Breast epithelium (tissue), 4 donors: ENCODE data around the gene KREMEN1. TPM values are rescaled to one million over a fixed set of nuclear protein-coding genes. Genes with fewer than 3 reads are reported as not detected.

Experiments
- DNase-seq, 2 donors: peaks; one replicate each; pipeline ENCODE4 v3.0.0-alpha.2; 2019; ENCODE audit warnings: low spot score in 2 of 2
- H3K27ac ChIP-seq, 2 donors: fragments of 200-600 bp; sonication (generic) in 1 of 2; one replicate each; pipeline ENCODE4 v1.5.1; 2016 to 2019; ENCODE audit warnings: mild to moderate bottlenecking in 1 of 2
- H3K27me3 ChIP-seq, 2 donors: fragments of 200-600 bp; sonication (generic) in 1 of 2; one replicate each; pipeline versions ENCODE4 v1.5.1 to v1.6.0; 2017 to 2019; ENCODE audit warnings: control low read depth in 1 of 2, mild to moderate bottlenecking in 1 of 2
- H3K36me3 ChIP-seq: fragments of 200-600 bp; one replicate; pipeline ENCODE4 v1.5.1; 2019
- H3K4me1 ChIP-seq, 2 donors: fragments of 200-600 bp; sonication (generic); one replicate each; pipeline ENCODE4 v1.5.1; 2016 to 2019; ENCODE audit warnings: control low read depth in 1 of 2
- H3K4me3 ChIP-seq, 3 donors: fragments of 200-600 bp; sonication (generic); 1 replicate in 2 of 3; 2 replicates in 1 of 3; pipeline ENCODE4 v1.5.1; 2016 to 2019; ENCODE audit warnings: mild to moderate bottlenecking in 3 of 3, moderate library complexity in 2 of 3
- H3K9me3 ChIP-seq, 2 donors: fragments of 200-600 bp; sonication (generic) in 1 of 2; one replicate each; pipeline ENCODE4 v1.5.1; 2016 to 2019; ENCODE audit warnings: control low read depth in 1 of 2
- POLR2A ChIP-seq: fragments of 450-650 bp; IDR thresholded peaks from one replicate; pipeline ENCODE4 v1.6.1; 2016; ENCODE audit warnings: antibody characterized with exemption, mild to moderate bottlenecking, moderate library complexity
- POLR2AphosphoS5 ChIP-seq, 3 donors: sonication (generic); formaldehyde crosslinking; IDR thresholded peaks; one replicate each; pipeline ENCODE4 v1.6.1; 2017; ENCODE audit warnings: antibody characterized with exemption in 3 of 3
- intact Hi-C: fragments of 100-400 bp; cut with DNase I; formaldehyde crosslinking; loops from one replicate; pipeline ENCODE4 v1.15.1; 2023; ENCODE audit warnings: low total_unique reads
- total RNA-seq, 3 donors: library from RNA; depleted of rRNA; stranded (reverse); fragments of >200 nt; gene quantifications; one replicate each; pipeline ENCODE4 v1.1.0, GENCODE V29; 2016
- TF ChIP-seq, protein P1 (sequence below), 3 donors: fragments of 450-650 bp; IDR thresholded peaks; one replicate each; pipeline ENCODE4 v1.5.1; 2016 to 2017; ENCODE audit warnings: antibody characterized with exemption in 3 of 3, mild to moderate bottlenecking in 3 of 3, moderate library complexity in 3 of 3

KREMEN1 gene
- total RNA-seq, 3 donors from 2014 or later, result 9.5 to 13.6 (median 13.5) TPM

- no peak for DNase-seq
- TF ChIP-seq POLR2A, result no peak
- TF ChIP-seq, protein P1, sequence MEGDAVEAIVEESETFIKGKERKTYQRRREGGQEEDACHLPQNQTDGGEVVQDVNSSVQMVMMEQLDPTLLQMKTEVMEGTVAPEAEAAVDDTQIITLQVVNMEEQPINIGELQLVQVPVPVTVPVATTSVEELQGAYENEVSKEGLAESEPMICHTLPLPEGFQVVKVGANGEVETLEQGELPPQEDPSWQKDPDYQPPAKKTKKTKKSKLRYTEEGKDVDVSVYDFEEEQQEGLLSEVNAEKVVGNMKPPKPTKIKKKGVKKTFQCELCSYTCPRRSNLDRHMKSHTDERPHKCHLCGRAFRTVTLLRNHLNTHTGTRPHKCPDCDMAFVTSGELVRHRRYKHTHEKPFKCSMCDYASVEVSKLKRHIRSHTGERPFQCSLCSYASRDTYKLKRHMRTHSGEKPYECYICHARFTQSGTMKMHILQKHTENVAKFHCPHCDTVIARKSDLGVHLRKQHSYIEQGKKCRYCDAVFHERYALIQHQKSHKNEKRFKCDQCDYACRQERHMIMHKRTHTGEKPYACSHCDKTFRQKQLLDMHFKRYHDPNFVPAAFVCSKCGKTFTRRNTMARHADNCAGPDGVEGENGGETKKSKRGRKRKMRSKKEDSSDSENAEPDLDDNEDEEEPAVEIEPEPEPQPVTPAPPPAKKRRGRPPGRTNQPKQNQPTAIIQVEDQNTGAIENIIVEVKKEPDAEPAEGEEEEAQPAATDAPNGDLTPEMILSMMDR (IDR thresholded peaks at IDR 0.05), result no peak
- TF ChIP-seq POLR2AphosphoS5 (IDR thresholded peaks at IDR 0.05), result no peak
- H3K4me3 ChIP-seq, result no peak overlapping the region
- intact Hi-C loops, result no loop called here
- H3K27ac ChIP-seq, result no peak overlapping the region
- H3K9me3 ChIP-seq, result no peaks in the 10 kb centered on the region
- no peaks in the 10 kb centered on the region for H3K36me3 ChIP-seq
- no peaks in the 10 kb centered on the region for H3K27me3 ChIP-seq
- H3K4me1 ChIP-seq, result no peaks in the 10 kb centered on the region
These were observed 71.3 kb downstream of the KREMEN1 start for GRCh38 chr22:29143941-29144785.

DNA sequence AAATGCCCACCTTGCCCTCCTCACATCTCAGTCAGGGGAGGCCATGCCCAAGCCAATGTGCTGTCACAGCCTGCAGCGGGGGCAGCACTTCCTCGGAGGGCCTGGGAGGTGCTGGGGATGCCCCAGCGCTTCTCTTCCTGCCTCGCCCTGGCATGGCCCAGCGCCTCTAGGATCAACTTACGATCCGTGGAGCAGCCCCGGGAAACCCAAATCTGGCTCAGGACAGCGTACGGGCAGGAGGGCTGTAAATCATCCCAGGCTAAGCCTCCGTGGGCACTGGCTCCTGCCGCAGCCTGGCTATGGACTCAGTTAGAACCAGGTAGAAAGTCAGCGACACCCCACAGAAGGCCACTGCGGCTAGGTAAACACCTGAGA lies 71.9 kb downstream of the KREMEN1 start:
- Histone ChIP-seq H3K27me3 (no peaks in the 10 kb centered on the region), H3K4me1 (no peaks in the 10 kb centered on the region), H3K36me3 (no peaks in the 10 kb centered on the region), H3K9me3 (no peaks in the 10 kb centered on the region), H3K27ac (no peak overlapping the region), H3K4me3 (no peak overlapping the region)
- DNase-seq, result no peak
- TF ChIP-seq POLR2AphosphoS5 (IDR thresholded peaks at IDR 0.05) (no peak), POLR2A (no peak)
- TF ChIP-seq, protein P1 (IDR thresholded peaks at IDR 0.05), result no peak
- intact Hi-C loops, result no loop called here

DNA sequence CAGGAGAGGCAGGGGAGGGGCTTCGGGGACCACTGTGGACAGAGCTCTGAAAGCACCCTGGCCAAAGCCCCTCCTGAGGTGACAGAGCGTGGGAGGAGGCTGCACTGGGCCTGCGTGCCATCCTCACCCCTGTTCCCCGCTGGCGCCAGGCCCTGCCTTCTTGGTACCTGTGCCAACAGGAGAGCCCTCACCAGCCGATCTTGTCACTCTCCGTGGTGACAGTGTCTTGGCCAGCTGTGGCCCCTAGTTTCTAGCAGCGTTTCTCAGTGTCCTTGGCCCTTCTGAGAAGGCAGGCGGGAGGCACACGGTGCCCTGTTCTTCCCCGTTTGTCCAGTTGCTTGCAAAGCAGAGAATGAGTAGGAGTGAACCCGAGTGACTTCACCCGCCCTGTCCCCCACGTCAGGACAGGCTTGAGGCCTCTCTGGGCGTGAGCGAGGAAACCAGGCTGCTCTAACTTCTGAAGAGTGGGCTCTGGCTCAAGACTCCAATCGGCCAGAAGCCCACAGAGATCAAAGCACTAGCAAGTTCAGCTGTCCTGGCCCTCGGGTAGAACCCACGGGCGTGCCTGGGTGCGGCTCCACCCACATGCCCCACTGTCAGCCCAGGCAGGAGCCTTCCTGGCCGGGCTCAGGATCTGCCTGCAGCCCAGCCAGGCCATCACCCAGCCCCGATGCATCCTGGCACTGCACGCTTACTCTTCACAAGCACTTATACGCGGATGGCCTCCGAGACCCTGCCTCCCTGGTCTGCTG lies 72.7 kb downstream of the KREMEN1 start:
- intact Hi-C loops, result no loop called here
- Histone ChIP-seq H3K36me3 (no peaks in the 10 kb centered on the region), H3K9me3 (no peaks in the 10 kb centered on the region), H3K4me3 (no peak overlapping the region), H3K27ac (peak overlapping the region in 1 of 2 donors; percentile 43), H3K4me1 (no peaks in the 10 kb centered on the region), H3K27me3 (no peaks in the 10 kb centered on the region)
- no peak for DNase-seq
- TF ChIP-seq, protein P1 (IDR thresholded peaks at IDR 0.05), result no peak
- TF ChIP-seq POLR2A, result no peak
- no peak for TF ChIP-seq POLR2AphosphoS5 (IDR thresholded peaks at IDR 0.05)

DNA sequence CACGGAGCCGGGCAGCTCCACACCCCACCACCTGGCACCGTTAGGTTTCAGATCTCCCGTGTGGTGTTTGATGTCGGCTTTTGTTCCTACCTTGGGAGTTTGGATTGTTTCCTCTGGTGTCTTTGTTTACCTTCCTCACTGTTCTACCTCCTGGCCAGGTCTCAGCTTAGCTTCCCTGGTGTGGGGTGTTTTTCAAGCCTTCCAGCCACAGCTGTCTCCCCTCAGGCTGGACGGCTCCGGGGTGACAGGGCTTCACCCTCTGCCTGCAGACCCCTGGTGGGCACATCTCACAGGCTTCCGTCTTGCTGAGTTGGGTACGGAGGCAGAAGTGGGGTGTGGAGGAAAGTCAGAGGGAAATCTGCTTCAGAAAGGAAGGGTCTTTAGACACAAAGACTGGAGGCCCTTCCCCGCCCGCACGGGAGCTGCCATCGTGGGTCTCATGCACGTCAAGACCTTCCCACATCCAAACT lies 73.3 kb downstream of the KREMEN1 start:
- no peak for DNase-seq
- TF ChIP-seq POLR2AphosphoS5 (IDR thresholded peaks at IDR 0.05), result no peak
- TF ChIP-seq POLR2A, result no peak
- TF ChIP-seq, protein P1 (IDR thresholded peaks at IDR 0.05), result no peak
- Histone ChIP-seq H3K4me1 (no peaks in the 10 kb centered on the region), H3K9me3 (no peaks in the 10 kb centered on the region), H3K27me3 (no peaks in the 10 kb centered on the region), H3K36me3 (no peaks in the 10 kb centered on the region), H3K4me3 (no peak overlapping the region), H3K27ac (peak overlapping the region in 1 of 2 donors; percentile 43)
- intact Hi-C loops, result no loop called here

- Histone ChIP-seq H3K27me3 (no peaks in the 10 kb centered on the region), H3K4me3 (no peak overlapping the region), H3K27ac (no peak overlapping the region), H3K36me3 (no peaks in the 10 kb centered on the region), H3K4me1 (no peaks in the 10 kb centered on the region), H3K9me3 (no peaks in the 10 kb centered on the region)
- DNase-seq, result no peak
- TF ChIP-seq POLR2A (no peak), POLR2AphosphoS5 (IDR thresholded peaks at IDR 0.05) (no peak)
- TF ChIP-seq, protein P1 (IDR thresholded peaks at IDR 0.05), result no peak
- intact Hi-C loops, result no loop called here
These were observed 73.9 kb downstream of the KREMEN1 start for GRCh38 chr22:29146771-29147170.
